Testis (tissue), 2 donors: Measurements from ENCODE around the gene ABCC11.

Experiments
- CTCF ChIP-seq, 3 experiments: fragments of 450-650 bp in 2 of 3; fragments of 200-600 bp in 1 of 3; sonication (generic) in 1 of 3; IDR thresholded peaks; one replicate each; pipeline ENCODE4 v1.5.1; 2016 to 2019; ENCODE audit warnings: antibody characterized with exemption in 3 of 3, mild to moderate bottlenecking in 2 of 3, moderate library complexity in 1 of 3
- POLR2A ChIP-seq: fragments of 450-650 bp; IDR thresholded peaks from one replicate; pipeline ENCODE4 v1.6.1; 2017; ENCODE audit warnings: antibody characterized with exemption, mild to moderate bottlenecking, moderate library complexity

GRCh38 chr16:48157794-48158193 is 89.5 kb downstream of the ABCC11 start:
- TF ChIP-seq CTCF (IDR thresholded peaks at IDR 0.05) (no peak), POLR2A (no peak)
